ENCODE data around the gene CFDP1.

Gene CFDP1

DNA sequence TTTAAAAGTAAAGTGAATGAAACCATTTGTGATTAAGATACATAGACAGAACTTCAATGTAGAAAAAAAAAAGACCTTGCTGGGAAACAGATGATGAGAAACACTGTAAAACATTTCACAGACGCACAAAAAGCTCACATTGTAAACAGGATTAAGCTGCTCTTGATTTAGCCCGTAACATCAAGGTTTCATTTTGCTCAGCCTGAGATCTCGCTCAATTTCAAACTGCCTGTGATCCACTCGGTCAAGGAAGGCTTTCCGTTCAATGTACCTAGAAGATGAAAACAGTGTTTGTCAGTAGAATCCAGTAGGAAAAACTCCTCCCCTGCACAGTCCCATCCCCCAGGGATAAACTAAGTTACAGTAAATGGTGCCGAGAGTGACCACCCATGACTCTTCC is 139.5 kb downstream of the CFDP1 start:
- TF ChIP-seq EZH2phosphoT487 (IDR thresholded peaks at IDR 0.05; ENCODE audit: low read depth), result no peak
- no peak for TF ChIP-seq CTCF (IDR thresholded peaks at IDR 0.05; ENCODE audit: low read depth, low read length)
- Histone ChIP-seq H3K36me3 (replicated peaks; ENCODE audit: low read depth, low read length) (peaks cover 17% of the 10 kb centered on the region), H4K20me1 (ENCODE audit: insufficient read depth, low read length) (peaks cover 4% of the 10 kb centered on the region), H3K4me3 (ENCODE audit: low read length) (no peak overlapping the region), H3K9me3 (ENCODE audit: insufficient read depth, low read length) (no peaks in the 10 kb centered on the region), H3K4me1 (ENCODE audit: low read length) (no peaks in the 10 kb centered on the region), H2AFZ (ENCODE audit: low read depth, low read length) (no peak overlapping the region), H3K27me3 (ENCODE audit: low read depth, low read length) (no peaks in the 10 kb centered on the region), H3K27ac (ENCODE audit: low read length) (no peak overlapping the region), H3K79me2 (ENCODE audit: low read length) (no peaks in the 10 kb centered on the region), H3K9ac (ENCODE audit: low read length) (no peak overlapping the region), H3K4me2 (ENCODE audit: low read length) (no peak overlapping the region)

- Histone ChIP-seq H3K27ac (ENCODE audit: low read length) (no peak overlapping the region), H3K79me2 (ENCODE audit: low read length) (no peaks in the 10 kb centered on the region), H3K4me2 (ENCODE audit: low read length) (no peak overlapping the region), H3K9me3 (ENCODE audit: insufficient read depth, low read length) (no peaks in the 10 kb centered on the region), H3K27me3 (ENCODE audit: low read depth, low read length) (no peaks in the 10 kb centered on the region), H3K36me3 (replicated peaks; ENCODE audit: low read depth, low read length) (peaks cover 17% of the 10 kb centered on the region), H3K4me1 (ENCODE audit: low read length) (no peaks in the 10 kb centered on the region), H3K9ac (ENCODE audit: low read length) (no peak overlapping the region), H2AFZ (ENCODE audit: low read depth, low read length) (no peak overlapping the region), H3K4me3 (ENCODE audit: low read length) (no peak overlapping the region), H4K20me1 (ENCODE audit: insufficient read depth, low read length) (peaks cover 4% of the 10 kb centered on the region)
- TF ChIP-seq EZH2phosphoT487 (IDR thresholded peaks at IDR 0.05; ENCODE audit: low read depth) (no peak), CTCF (IDR thresholded peaks at IDR 0.05; ENCODE audit: low read depth, low read length) (no peak)
Measured at GRCh38 chr16:75293173-75293572, 140.1 kb downstream of the CFDP1 start.

DNA sequence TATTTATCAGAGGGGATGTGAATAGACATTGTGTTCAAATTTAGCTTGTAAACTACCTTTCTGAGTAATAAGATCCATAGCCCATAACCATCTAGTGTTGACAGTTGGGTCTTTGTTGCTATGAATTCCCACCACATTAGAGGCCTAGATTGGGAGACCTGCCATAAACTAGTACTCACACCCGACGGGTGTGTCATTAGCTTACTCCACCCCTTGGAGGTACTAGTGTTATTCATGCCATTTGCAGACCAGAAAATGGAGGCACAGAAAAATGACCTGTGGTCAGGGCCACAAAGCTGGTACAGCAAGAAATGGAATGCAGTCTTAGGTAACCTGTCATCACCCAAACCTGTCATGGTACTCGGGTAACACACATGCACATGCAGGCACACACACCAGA is 140.6 kb downstream of the CFDP1 start:
- Histone ChIP-seq H3K9me3 (ENCODE audit: insufficient read depth, low read length) (no peaks in the 10 kb centered on the region), H3K79me2 (ENCODE audit: low read length) (no peaks in the 10 kb centered on the region), H3K27me3 (ENCODE audit: low read depth, low read length) (no peaks in the 10 kb centered on the region), H2AFZ (ENCODE audit: low read depth, low read length) (no peak overlapping the region), H3K36me3 (replicated peaks; ENCODE audit: low read depth, low read length) (peaks cover 17% of the 10 kb centered on the region), H3K9ac (ENCODE audit: low read length) (no peak overlapping the region), H3K4me1 (ENCODE audit: low read length) (no peaks in the 10 kb centered on the region), H3K4me2 (ENCODE audit: low read length) (no peak overlapping the region), H4K20me1 (ENCODE audit: insufficient read depth, low read length) (peaks cover 4% of the 10 kb centered on the region; the same call in 1 of the 2 replicates), H3K4me3 (ENCODE audit: low read length) (no peak overlapping the region), H3K27ac (ENCODE audit: low read length) (no peak overlapping the region)
- no peak for TF ChIP-seq EZH2phosphoT487 (IDR thresholded peaks at IDR 0.05; ENCODE audit: low read depth)

- H3K9ac ChIP-seq (ENCODE audit: low read length), result no peak overlapping the region
Measured at GRCh38 chr16:75289189-75289588, 144.1 kb downstream of the CFDP1 start.

More at GRCh38 chr16:75289189-75289588, 144.1 kb downstream of the CFDP1 start:
- H3K4me1 ChIP-seq (ENCODE audit: low read length), result no peaks in the 10 kb centered on the region
- peaks cover 22% of the 10 kb centered on the region for H3K36me3 ChIP-seq (replicated peaks; ENCODE audit: low read depth, low read length)
- H3K9me3 ChIP-seq (ENCODE audit: insufficient read depth, low read length), result no peaks in the 10 kb centered on the region
- H3K4me3 ChIP-seq (ENCODE audit: low read length), result no peak overlapping the region
- H3K79me2 ChIP-seq (ENCODE audit: low read length), result no peaks in the 10 kb centered on the region
- peaks cover 4% of the 10 kb centered on the region; the same call in 1 of the 2 replicates for H4K20me1 ChIP-seq (ENCODE audit: insufficient read depth, low read length)
- H2AFZ ChIP-seq (ENCODE audit: low read depth, low read length), result no peak overlapping the region
- no peaks in the 10 kb centered on the region for H3K27me3 ChIP-seq (ENCODE audit: low read depth, low read length)
- no peak for TF ChIP-seq EZH2phosphoT487 (IDR thresholded peaks at IDR 0.05; ENCODE audit: low read depth)
- TF ChIP-seq CTCF (IDR thresholded peaks at IDR 0.05; ENCODE audit: low read depth, low read length), result no peak
- H3K4me2 ChIP-seq (ENCODE audit: low read length), result no peak overlapping the region
- no peak overlapping the region for H3K27ac ChIP-seq (ENCODE audit: low read length)

All from OCI-LY3 (cell line).